GM19238 (cell line): ENCODE data around the gene FANCC.

Experiments used
- DNase-seq: peaks from one replicate; pipeline ENCODE4 v3.0.0; 2011; ENCODE audit warnings: low spot score; ENCODE audit not compliant: insufficient read length

The FANCC gene

GRCh38 chr9:95150903-95151302, 166.6 kb downstream of the FANCC start:
- DNase-seq, result no peak

DNA sequence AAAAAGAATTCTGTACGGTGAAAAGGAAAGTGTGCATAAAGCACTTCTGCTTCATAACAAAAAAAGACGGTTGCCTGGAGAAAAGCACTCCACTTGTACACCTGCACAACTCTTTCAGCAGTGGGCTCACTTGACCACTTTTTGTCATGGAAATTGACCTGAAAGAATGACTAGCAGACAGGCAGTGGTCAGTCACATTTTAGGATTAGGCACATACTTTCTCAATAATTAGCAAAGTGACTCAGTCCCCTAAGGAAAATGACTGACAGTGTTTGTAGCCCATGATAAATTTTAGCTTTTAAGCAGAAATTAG, 169.3 kb downstream of the FANCC start:
- no peak for DNase-seq

DNA sequence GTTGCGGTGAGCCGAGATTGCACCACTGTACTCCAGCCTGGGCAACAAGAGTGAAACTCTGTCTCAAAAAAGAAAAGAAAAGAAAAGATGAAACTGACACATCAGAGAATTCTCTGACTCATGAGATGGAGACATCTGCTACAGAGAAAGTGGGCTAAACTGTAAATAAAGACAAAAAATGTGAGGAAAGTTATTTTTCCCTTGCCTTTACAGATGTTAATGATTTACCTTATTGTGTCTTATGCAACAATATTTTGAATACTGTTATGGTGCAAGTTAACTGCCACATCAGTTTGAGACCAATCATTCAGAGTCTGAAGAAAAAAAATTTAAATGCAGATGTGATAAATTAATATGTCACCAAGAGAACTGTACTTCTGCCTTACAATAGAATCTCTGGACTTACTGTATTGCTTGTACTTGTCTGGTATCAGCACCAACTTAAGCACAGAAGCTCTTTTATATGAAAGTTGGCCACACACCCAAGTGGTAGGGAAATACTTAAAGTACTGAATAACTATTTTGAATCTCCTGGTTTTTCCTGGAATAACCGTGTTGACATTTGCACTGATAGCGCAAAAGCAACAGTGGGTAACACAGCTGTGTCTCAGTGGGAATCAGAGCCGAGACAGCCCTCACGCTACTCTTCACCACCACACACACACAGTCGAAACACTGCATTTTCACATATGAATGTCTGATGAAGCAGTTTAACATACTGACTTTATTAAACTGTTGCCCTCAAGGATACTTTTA, 169.9 kb downstream of the FANCC start:
- no peak for DNase-seq

- no peak for DNase-seq
These were observed 173.6 kb downstream of the FANCC start for GRCh38 chr9:95143591-95144561.

DNA sequence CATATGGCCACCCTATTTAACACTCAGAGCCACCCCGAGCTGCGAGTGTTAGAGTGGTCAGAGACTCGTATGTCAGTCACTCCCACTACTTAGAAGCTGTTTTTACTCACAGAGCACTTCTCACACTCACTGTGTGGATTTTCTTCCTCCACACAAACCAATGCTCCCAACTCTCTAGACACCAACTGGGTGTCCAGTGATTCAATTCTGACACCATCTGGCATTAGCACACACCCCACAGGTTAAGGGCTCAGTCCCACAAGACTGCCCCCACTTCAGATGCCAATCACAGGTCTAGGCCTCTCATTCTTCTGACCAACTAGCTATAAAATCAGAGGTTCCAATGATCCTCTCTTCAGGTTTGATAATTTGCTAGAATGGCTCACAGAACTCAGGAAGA, 174.8 kb downstream of the FANCC start:
- no peak for DNase-seq

GRCh38 chr9:95142315-95142714, 175.2 kb downstream of the FANCC start:
- no peak for DNase-seq

GRCh38 chr9:95140821-95141220, 176.7 kb downstream of the FANCC start:
- no peak for DNase-seq

GRCh38 chr9:95139126-95139525, 178.4 kb downstream of the FANCC start:
- no peak for DNase-seq

- DNase-seq, result no peak
These were observed 179.0 kb downstream of the FANCC start for GRCh38 chr9:95138474-95138873.

DNA sequence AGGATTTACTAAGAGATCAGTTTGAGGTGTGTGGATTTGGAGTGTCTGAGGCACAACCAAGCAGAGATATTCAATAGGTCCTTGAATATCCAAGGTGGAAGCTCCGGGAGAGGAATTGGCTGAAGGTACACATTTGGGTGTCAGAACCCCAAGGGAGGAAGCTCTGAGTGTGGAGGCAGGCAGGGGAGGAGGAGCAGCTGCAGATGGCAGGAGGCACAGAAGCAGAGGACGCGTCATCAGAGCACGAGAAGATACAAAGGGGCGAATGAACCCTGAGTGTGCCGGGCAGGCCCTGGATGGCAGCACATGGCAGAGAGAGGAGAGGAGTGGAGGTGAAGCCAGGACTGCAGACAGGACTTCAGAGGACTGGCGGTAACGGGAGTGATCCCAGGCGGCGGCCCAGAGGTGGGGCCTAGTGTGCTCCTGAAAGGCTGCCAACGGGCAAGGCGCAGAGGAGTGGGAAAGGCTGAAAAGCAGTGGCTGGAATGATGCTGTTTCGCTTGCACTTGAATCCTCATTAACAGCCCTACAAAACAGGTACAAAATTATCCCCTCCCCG, 179.8 kb downstream of the FANCC start:
- DNase-seq, result no peak

GRCh38 chr9:95135756-95136155, 181.8 kb downstream of the FANCC start:
- DNase-seq, result no peak

DNA sequence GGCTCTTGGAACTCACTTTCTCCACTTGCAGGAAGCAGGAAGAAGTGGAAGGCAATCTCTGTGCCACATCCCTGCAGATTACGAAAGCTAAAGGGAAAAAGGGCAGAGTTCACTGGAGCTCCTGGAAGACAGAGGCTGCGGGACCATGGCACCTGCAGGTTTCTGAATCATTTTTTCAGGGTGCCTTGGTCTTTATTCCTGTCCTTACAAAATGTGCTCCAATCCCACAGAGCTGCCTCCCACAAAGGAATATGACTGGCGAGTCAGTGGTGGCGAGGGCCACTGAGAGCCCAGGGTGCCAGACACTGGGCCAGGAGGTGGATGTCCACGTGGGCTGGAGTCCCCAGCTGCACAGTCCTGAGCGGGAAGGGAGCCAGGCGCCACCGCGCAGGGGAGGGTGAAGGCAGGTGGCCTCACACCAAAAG, 183.0 kb downstream of the FANCC start:
- DNase-seq, result no peak

DNA sequence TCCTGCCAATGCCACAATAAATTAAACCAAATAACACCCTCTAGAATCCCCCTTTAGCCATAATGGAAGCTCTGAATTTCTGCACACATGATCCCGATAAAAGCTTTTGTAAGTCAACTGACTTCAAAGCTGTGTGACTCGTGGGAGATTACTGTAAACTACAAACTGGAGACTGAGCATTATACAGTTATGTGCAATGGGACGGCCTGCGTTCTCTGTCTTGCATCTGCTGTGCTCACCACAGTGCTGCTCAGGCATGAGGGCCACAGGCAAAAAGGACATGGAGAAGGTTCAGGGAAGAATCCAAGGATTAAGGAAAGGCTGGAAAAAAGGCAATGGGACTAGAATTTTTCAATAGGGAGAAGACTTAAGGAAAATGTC, 184.2 kb downstream of the FANCC start:
- no peak for DNase-seq

DNA sequence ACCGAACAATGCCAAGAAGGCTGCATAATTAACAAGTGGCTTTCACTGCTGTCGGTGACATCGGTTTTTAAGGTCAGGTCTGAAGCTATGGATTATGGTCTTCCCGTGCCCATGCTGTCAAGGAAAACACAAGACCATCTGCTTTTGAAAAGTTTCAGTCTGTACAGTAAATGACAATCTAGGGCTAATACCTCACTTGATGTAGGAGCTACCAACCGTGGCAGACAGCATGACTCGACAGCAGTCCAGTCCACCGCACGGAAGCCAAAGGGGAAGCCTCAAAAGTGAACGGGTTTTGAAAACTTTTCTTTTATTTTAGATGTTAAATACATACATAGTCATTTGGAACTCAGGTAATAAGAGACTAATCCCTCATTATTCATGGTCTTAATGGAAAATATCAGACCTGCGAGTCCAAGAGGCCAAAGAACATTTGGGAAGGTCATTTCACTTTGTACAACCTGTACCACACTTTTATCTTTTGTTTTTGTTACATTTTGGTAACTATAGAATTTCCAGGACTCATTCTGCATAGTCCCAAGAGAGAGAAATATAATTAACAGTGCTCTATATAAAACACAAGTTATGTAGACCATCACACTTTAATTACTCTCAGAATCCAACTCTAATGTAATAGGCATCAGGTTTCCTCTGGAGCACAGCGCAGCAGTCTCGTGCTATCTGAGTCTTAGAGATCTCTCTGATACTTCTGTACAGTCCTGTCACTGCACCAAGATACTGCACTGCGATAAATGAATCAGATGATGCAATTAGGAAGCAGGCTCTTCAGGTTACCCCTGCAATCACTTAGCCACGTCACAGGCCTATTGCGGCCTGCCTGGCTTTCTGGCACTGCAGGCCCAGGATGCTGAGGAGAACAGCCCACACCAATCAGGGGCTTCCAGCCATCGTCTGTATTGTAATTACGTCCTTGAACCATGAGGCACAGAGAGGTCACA, 184.9 kb downstream of the FANCC start:
- no peak for DNase-seq

- DNase-seq, result peak; percentile 46
These were observed 186.2 kb downstream of the FANCC start for GRCh38 chr9:95131023-95131943.

DNA sequence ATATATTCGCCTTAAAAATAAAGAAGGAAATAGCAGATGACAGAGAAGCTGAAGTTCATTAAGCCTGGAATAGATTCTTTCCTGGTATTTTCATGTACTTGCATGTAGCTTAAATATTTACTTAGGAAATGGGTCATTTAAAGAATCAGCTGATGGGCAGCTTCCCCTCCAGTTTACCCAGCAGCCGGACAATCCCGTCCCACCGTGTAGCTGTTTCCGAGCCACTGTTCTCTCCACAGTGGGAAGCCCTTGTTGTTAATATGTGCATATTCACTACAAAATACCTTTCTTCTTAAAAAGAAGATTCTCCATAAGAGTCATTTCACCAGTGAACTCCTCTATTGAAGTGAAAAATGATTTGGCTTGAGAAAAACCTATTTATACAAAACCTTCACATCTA, 187.0 kb downstream of the FANCC start:
- DNase-seq, result no peak

GRCh38 chr9:95129476-95130291, 187.8 kb downstream of the FANCC start:
- no peak for DNase-seq

GRCh38 chr9:95128177-95128524, 189.4 kb downstream of the FANCC start:
- DNase-seq, result no peak
